Measurements from ENCODE around the gene GSTM4. TPM values are rescaled to one million over a fixed set of nuclear protein-coding genes. Genes with fewer than 3 reads are reported as not detected.

Gene GSTM4
- total and polyA plus RNA-seq, 9 of the 15 experiments (the other 6 are each of a cell fraction or from before 2014, with no cell fraction given), result 18.8 to 53.4 (median 38.8) TPM

- TF ChIP-seq PRDM10 (IDR thresholded peaks at IDR 0.05; ENCODE audit: partially characterized antibody), result no peak
- no peak for TF ChIP-seq SUPT5H (IDR thresholded peaks at IDR 0.05)
- TF ChIP-seq ZFP1 (CRISPR knock-in tag; IDR thresholded peaks at IDR 0.05), result no peak
- TF ChIP-seq KLF6 (CRISPR knock-in tag; IDR thresholded peaks at IDR 0.05; ENCODE audit: borderline replicate concordance), result no peak
- TF ChIP-seq EHMT2 (IDR thresholded peaks at IDR 0.05), result no peak
- TF ChIP-seq RFX7 (CRISPR knock-in tag; IDR thresholded peaks at IDR 0.05), result no peak
- TF ChIP-seq SREBF1 (IDR thresholded peaks at IDR 0.05; ENCODE audit: borderline replicate concordance, low read depth, low read length), result no peak
- TF ChIP-seq PTBP1 (IDR thresholded peaks at IDR 0.05; ENCODE audit: low read depth, low read length), result no peak
- no peak for TF ChIP-seq SMAD1 (IDR thresholded peaks at IDR 0.05; ENCODE audit: low read depth, low read length, partially characterized antibody)
- TF ChIP-seq TAF1 (IDR thresholded peaks at IDR 0.05; ENCODE audit: control insufficient read depth, extremely low read depth, insufficient read depth, low read length, severe bottlenecking), result no peak
- TF ChIP-seq NR1H2 (CRISPR knock-in tag; IDR thresholded peaks at IDR 0.05), result 0 out of 2 replicates have a peak, but pooled peaks have one; percentile 37
- no peak for TF ChIP-seq ELF4 (CRISPR knock-in tag; IDR thresholded peaks at IDR 0.05)
- TF ChIP-seq E2F5 (CRISPR knock-in tag; IDR thresholded peaks at IDR 0.05), result no peak
- TF ChIP-seq SAP30 (IDR thresholded peaks at IDR 0.05; ENCODE audit: borderline replicate concordance, insufficient read depth, low read depth, low read length, poor library complexity, severe bottlenecking), result no peak
- TF ChIP-seq ZNF717 (CRISPR knock-in tag; IDR thresholded peaks at IDR 0.05), result no peak
- TF ChIP-seq RAD21 (CRISPR knock-in tag; conservative IDR thresholded peaks at IDR 0.05 in 1 of 2, IDR thresholded peaks at IDR 0.05 in 1 of 2), result no peak
- TF ChIP-seq CBX3 (IDR thresholded peaks at IDR 0.05; ENCODE audit: borderline replicate concordance in 1 of 2, low read length in 2 of 2), result peak in 1 of 2 experiments; percentile 8; a peak in 2 of 3 replicates
- TF ChIP-seq ZNF24 (IDR thresholded peaks at IDR 0.05), result no peak
- TF ChIP-seq ZNF212 (CRISPR knock-in tag; IDR thresholded peaks at IDR 0.05), result no peak
- no peak; the same call in 1 of the 2 replicates for TF ChIP-seq GABPA (tag; conservative IDR thresholded peaks at IDR 0.05; ENCODE audit: low read depth)
- TF ChIP-seq NFATC3 (IDR thresholded peaks at IDR 0.05), result no peak
- no peak for TF ChIP-seq FOXJ3 (CRISPR knock-in tag; IDR thresholded peaks at IDR 0.05)
- TF ChIP-seq DIDO1 (tag; IDR thresholded peaks at IDR 0.05; ENCODE audit: low read depth), result no peak
- no peak for TF ChIP-seq USF2 (CRISPR knock-in tag; IDR thresholded peaks at IDR 0.05)
Measured at GRCh38 chr1:109618661-109619575, 37.0 kb upstream of the GSTM4 start (continued).

Measured in K562 (cell line).